NCI-H1417 treated with DMSO at 0.1 percent for 48 hours (cell line): ENCODE data around the gene CLMN.
"Not testable (repeated sequence)": the region's sequence is repeated elsewhere in the genome, so short reads cannot be mapped to it uniquely, and the experiment has no call there.

Experiments
- DNase-seq: peaks from one replicate; lab custom pipeline; 2025; lab: John Stamatoyannopoulos, UW

Gene CLMN

GRCh38 chr14:95217391-95217900, 102.3 kb downstream of the CLMN start:
- DNase-seq = no peak

GRCh38 chr14:95216008-95216407, 103.7 kb downstream of the CLMN start:
- no peak for DNase-seq

GRCh38 chr14:95215094-95215725, 104.5 kb downstream of the CLMN start:
- DNase-seq = no peak

- DNase-seq = no peak
Observed at GRCh38 chr14:95213774-95214173, 105.9 kb downstream of the CLMN start.

- DNase-seq = no peak
Observed at GRCh38 chr14:95211721-95212504, 107.8 kb downstream of the CLMN start.

- DNase-seq = no peak
Observed at GRCh38 chr14:95210699-95211098, 109.0 kb downstream of the CLMN start.

- no peak for DNase-seq
Observed at GRCh38 chr14:95208598-95208997, 111.1 kb downstream of the CLMN start.

GRCh38 chr14:95207475-95208233, 112.1 kb downstream of the CLMN start:
- no peak for DNase-seq

GRCh38 chr14:95206534-95206933, 113.2 kb downstream of the CLMN start:
- no peak for DNase-seq

GRCh38 chr14:95204705-95205104, 115.0 kb downstream of the CLMN start:
- DNase-seq = no peak

GRCh38 chr14:95201745-95202144, 118.0 kb downstream of the CLMN start:
- not testable (repeated sequence) for DNase-seq

- DNase-seq = no peak
Observed at GRCh38 chr14:95200404-95200803, 119.3 kb downstream of the CLMN start.

GRCh38 chr14:95199298-95199983, 120.3 kb downstream of the CLMN start:
- no peak for DNase-seq

- no peak for DNase-seq
Observed at GRCh38 chr14:95198320-95198719, 121.4 kb downstream of the CLMN start.

- DNase-seq = no peak
Observed at GRCh38 chr14:95197551-95197950, 122.2 kb downstream of the CLMN start.

GRCh38 chr14:95196826-95197545, 122.7 kb downstream of the CLMN start:
- DNase-seq = no peak

GRCh38 chr14:95196268-95196667, 123.4 kb downstream of the CLMN start:
- no peak for DNase-seq

- no peak for DNase-seq
Observed at GRCh38 chr14:95195031-95195430, 124.7 kb downstream of the CLMN start.

- no peak for DNase-seq
Observed at GRCh38 chr14:95193081-95193480, 126.6 kb downstream of the CLMN start.

GRCh38 chr14:95192311-95192710, 127.4 kb downstream of the CLMN start:
- no peak for DNase-seq

GRCh38 chr14:95191445-95192199, 128.1 kb downstream of the CLMN start:
- DNase-seq = no peak
